GM11168 (cell line): Measurements from ENCODE around the gene CTDNEP1.
"Not testable (repeated sequence)": the region's sequence is repeated elsewhere in the genome, so short reads cannot be mapped to it uniquely, and the experiment has no call there.

Source experiments
- in situ Hi-C: fragments of 300-500 bp; cut with MboI; formaldehyde crosslinking; loops from one replicate; pipeline ENCODE4 v1.12.0; 2022; ENCODE audit warnings: low sequenced_read_pairs; ENCODE audit not compliant: unreplicated experiment

The CTDNEP1 gene

GRCh38 chr17:7250695-7251627, 573 bp downstream of the CTDNEP1 start:
- in situ Hi-C loops: no loop called here

GRCh38 chr17:7249830-7250229, 1.7 kb downstream of the CTDNEP1 start:
- in situ Hi-C loops: no loop called here

GRCh38 chr17:7249214-7249613, 2.3 kb downstream of the CTDNEP1 start:
- in situ Hi-C loops: no loop called here

- in situ Hi-C loops: no loop called here
Measured at GRCh38 chr17:7248796-7249195, 2.7 kb downstream of the CTDNEP1 start.

- in situ Hi-C loops: no loop called here
Measured at GRCh38 chr17:7246779-7247178, 4.8 kb downstream of the CTDNEP1 start.

GRCh38 chr17:7243838-7244237, 7.7 kb downstream of the CTDNEP1 start:
- in situ Hi-C loops: not testable (repeated sequence)

GRCh38 chr17:7243453-7243729, 8.1 kb downstream of the CTDNEP1 start:
- in situ Hi-C loops: no loop called here

- in situ Hi-C loops: no loop called here
Measured at GRCh38 chr17:7242717-7243452, 8.6 kb downstream of the CTDNEP1 start.

- in situ Hi-C loops: no loop called here
Measured at GRCh38 chr17:7241783-7242716, 9.5 kb downstream of the CTDNEP1 start, which contains the start of gene GABARAP. GABARAP (minus strand) TSS chr17:7242449; CDS start chr17:7242330, 119 bp downstream.

- in situ Hi-C loops: no loop called here
Measured at GRCh38 chr17:7241090-7241733, 10.3 kb downstream of the CTDNEP1 start.

GRCh38 chr17:7240375-7240774, 11.2 kb downstream of the CTDNEP1 start:
- in situ Hi-C loops: no loop called here

- in situ Hi-C loops: no loop called here
Measured at GRCh38 chr17:7239091-7240027, 12.2 kb downstream of the CTDNEP1 start, which contains the start of gene PHF23. PHF23 (minus strand) TSS chr17:7239457; CDS start chr17:7239279, 178 bp downstream.

GRCh38 chr17:7238420-7239090, 13.0 kb downstream of the CTDNEP1 start:
- in situ Hi-C loops: no loop called here

- in situ Hi-C loops: no loop called here
Measured at GRCh38 chr17:7237761-7238419, 13.6 kb downstream of the CTDNEP1 start.

- in situ Hi-C loops: no loop called here
Measured at GRCh38 chr17:7237266-7237760, 14.2 kb downstream of the CTDNEP1 start.

- in situ Hi-C loops: no loop called here
Measured at GRCh38 chr17:7236808-7237207, 14.7 kb downstream of the CTDNEP1 start.
